HG03469 (cell line): ENCODE data around the gene SEC23A.
"Not testable (repeated sequence)": the region's sequence is repeated elsewhere in the genome, so short reads cannot be mapped to it uniquely, and the experiment has no call there.

Experiments used
- ATAC-seq: cut with Tn5 transposase; IDR thresholded peaks from one replicate; pipeline ENCODE4 v1.9.1; 2021; ENCODE audit warnings: mild to moderate bottlenecking, moderate library complexity, moderate number of reproducible peaks; ENCODE audit not compliant: unreplicated experiment

SEC23A gene

DNA sequence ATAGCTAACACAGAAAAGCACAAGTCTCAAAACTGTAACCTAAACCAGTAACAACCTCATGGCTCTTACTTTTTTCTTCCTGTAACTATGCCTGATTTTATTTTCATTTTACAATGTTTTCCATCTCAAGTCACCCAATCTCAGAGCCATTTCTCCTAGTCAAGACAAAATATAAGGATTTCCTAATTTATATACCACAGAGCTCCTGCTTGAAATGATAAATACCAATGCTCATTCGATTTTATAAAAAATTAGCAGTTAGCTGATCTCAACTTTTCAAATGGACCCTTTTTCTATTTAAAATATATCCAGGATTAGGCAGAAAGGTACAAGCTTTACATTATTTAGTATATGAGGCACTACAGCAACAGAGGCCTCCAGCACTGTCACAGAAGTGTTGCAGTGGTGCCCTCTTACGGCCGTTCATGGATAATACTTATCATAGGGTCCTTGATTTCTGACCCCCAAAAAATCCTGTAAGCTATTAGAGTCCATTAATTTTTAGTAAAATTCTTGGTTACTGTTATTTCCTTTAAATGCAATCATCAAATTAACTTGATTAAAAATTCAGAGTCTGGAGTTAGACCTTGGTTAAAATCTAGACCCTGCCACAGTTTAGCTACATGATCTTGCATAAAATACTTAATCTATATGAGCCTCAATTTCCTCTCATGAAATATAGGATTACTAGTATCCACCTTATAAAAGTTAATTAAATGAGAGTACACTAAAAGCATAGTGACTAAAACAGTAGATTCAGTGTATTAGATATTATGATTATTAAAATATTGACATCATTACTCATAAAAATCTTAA is 68.3 kb downstream of the SEC23A start:
- ATAC-seq: no peak

DNA sequence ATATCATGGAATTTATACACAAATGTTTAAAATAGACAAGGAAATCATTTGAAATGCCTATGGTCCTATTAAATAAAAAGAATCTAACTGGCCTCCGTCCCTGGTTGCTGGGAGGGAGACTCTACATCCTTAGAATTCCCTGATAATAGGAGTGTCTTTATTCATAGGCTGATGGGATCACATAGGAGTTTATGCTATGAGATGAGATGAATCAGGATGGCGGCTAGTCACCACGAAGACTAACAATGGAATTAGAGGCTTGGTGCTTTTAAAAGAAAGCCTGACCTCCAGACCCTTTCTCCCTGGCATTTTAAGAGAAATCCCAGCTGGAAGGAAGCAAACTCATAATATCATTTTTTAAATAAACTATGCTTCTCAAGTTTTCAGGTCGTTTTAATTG is 69.7 kb downstream of the SEC23A start:
- ATAC-seq: no peak

DNA sequence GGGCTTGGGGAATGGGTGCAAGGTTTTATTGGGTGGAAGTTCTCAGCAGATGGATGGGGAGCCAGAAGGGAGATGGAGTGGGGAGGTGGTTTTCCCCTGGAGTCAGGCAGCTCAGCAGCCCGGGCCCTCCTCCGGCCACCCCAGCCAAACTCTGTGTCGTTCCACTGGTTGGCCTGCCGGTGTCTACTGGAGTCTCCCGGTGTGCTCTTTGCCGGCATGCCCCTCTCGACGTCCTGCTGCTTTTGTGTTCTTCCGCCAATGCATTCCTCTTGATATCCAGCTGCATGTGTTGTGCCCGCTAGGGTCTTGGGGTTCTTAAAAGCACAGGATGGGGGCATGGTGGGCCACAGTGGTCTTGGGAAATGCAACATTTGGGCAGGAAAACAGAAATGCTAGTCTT is 72.8 kb downstream of the SEC23A start:
- no peak for ATAC-seq

DNA sequence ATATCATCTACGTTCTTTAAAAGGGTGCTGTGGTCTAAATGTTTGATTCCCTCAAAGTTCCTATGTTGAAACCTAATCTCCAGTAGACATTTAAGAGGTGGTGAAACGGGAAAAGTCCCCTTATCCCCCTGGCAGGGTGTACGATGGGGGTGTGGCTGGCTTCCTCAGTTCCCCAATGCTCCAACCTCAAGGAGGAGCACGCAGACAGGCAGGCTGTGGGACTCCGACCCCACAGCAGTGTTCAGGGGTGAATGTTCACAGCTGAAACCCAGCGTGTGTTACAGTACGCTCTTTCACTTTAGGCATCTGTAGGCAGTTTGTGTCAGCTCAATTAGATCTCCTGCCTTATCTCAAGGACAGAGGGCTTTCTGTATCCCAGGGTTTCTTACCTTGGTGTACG is 73.2 kb downstream of the SEC23A start:
- no peak for ATAC-seq

DNA sequence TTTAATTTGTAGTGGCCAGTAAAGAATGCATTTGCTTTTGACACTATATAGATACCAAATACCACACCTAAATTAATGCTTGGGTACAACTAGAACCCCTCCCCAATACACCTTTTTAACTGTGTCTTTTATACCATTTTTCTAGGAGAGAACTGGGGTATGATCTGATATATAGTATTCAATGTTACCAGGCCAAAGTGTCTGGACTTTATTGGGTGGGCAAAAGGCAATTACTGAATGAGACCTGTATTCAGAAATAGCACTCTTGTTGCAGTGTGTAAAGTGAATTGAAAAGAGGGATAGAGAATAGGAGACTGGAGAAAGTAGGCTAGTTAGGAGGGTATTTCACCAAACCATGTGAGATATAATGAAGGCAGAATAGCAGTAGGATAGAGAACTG is 74.4 kb downstream of the SEC23A start:
- no peak for ATAC-seq

DNA sequence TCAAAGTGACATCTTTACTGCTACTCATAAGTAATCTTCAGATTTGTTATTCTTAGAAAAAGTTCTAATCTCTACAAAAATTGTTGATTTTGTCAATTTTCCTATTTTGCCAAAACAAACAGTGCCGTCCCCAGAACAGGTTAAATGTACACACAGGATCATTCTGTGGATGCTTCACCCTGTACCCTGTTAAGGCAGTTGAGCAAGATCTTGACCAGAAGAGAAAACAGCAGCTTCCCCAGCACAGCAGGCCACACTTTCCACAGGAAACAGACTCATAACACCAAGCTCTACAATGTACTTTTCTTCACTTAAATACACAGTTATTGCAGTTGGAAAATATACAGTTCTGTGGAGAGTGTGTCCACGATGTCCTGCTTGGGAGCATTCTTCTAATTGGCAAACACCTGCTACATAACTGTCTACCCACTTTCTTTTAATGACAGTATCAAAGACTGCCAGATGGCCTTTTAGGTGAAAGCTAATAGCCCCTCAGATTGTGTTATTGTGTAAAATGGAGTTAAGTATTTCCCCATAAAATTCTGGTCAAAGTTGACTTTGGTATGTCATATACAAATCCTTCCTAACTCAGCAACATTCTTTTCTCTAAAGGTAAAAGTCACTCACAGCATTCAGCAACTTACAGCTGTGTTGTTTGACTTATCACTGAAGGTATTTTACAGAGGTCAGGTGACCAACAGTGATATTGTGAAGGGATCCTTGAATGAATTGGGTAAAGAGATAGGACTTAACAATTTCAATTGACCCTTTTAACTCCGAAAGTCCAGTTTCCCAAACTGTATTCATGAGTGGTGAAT is 77.0 kb downstream of the SEC23A start:
- ATAC-seq: no peak

DNA sequence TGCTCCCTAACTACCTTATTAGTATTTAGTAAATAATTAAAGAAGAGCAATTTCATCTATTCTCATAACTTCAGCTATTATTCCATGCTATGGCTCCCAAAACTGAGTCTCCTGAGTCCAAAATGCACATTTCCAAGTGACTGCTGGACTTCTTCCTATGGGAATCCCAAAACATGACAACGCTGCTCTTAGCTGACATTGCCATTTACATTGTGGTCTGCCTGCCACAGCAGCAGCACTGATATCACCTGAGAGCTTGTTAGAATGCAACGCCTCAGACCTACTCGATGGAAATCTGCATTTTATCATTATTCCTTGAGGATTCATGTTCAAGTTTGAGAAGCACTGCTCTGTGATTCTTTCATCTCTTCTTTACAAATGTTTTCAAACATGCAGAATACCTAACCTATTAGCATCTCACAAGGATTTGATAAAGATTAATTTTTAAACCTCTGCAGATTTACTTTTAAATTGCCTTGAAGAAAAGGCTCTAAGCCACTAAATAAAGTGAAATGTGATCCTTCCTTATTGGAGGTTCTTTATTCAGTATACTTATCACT is 77.7 kb downstream of the SEC23A start:
- ATAC-seq: no peak

DNA sequence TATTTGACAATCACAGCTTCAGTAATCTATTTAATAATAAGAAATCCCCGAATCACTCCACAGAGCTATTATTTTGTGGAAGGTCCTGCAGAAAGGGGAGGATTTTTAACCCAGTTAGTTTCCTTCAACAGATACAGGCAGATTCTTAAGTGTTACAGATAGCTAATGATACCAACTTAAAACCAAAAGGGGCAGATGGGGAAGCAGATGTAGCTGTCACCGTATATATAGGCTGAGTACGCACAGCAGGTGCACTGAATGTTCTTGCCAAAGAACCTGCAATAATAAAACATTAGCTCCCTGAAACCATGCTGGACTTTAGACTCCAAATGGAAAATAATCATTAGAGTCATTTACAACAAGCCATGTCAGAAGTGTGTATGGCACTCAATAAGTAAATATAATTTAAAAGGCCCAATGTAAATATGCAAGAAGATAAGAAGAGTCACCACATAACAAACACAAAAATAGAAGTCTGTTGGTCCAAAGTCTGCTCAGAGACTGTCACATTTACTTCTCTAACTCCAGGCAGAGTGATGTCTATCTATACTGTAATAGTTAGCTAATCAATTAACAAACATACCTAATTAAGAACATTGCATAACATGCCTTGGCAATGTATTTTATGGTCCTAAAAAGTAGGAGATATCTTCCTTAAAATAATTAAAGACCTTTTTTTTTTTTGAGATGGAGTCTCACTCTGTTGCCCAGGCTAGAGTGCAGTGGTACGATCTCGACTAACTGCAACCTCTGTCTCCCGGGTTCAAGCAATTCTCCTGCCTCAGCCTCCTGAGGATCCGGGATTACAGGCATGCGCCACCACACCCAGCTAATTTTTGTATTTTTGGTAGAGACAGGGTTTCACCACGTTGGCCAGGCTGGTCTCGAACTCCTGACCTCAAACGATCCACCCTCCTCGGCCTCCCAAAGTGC is 78.8 kb downstream of the SEC23A start:
- ATAC-seq: no peak

DNA sequence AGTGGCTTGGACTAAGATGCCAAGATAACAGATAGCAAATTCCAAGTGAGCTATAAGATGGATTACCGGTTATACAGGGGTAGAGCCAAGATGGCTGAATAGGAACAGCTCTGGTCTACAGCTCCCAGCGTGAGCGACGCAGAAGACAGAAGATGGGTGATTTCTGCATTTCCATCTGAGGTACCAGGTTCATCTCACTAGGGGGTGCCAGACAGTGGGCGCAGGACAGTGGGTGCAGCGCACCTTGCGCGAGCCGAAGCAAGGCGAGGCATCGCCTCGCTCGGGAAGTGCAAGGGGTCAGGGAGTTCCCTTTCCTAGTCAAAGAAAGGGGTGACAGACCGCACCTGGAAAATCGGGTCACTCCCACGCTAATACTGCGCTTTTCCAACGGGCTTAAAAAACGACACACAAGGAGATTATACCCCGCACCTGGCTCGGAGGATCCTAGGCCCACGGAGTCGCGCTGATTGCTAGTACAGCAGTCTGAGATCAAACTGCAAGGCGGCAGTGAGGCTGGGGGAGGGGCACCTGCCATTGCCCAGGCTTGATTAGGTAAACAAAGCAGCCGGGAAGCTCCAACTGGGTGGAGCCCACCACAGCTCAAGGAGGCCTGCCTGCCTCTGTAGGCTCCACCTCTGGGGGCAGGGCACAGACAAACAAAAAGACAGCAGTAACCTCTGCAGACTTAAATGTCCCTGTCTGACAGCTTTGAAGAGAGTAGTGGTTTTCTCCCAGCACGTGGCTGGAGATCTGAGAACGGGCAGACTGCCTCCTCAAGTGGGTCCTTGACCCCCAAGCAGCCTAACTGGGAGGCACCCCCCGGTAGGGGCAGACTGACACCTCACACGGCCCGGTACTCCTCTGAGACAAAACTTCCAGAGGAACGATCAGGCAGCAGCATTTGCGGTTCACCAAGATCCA is 85.7 kb downstream of the SEC23A start:
- ATAC-seq: not testable (repeated sequence)

DNA sequence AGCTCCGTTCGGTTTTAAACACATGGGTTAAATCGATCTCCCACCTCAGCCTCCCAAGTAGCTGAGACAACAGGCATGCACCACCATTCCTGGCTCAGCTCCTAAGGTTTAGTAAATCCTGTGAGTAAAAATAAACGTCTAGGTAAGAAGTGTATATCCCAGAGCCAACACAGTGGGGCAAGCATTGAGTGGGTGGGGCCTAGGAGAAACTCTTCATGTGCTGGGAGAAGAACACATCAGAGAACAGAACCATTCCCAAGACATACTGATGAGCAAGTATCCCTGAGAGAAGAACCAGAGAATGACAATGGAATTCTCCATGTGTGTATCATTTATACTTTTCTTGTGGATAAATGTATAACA is 86.3 kb downstream of the SEC23A start:
- no peak for ATAC-seq

DNA sequence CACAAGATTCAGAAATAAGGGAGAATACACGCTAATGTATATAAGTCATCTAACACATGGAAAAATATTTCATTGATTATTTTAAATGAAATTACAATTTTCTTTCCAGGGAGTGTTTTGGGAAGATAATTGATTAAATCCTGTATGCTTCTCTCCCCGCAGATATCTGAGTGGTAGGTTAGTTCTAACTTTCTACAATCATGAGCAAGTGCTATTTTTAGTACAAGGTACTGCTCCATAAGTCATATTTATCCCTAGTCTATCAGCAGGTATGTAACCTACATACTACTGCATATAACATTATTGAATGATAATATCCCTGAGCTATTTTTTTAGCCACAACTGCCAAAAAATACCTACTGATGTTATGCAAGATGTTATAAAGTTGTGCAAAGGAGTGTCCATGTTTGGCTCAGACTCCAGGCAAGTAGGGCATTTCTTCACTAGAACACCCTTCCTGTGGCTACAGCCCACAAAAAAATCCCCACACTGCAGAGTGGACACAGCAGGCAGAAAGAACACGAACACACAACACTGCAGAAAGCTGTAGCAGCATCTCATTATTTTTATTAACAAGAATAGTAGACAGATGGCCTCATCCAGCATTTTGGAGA is 87.0 kb downstream of the SEC23A start:
- ATAC-seq: no peak

DNA sequence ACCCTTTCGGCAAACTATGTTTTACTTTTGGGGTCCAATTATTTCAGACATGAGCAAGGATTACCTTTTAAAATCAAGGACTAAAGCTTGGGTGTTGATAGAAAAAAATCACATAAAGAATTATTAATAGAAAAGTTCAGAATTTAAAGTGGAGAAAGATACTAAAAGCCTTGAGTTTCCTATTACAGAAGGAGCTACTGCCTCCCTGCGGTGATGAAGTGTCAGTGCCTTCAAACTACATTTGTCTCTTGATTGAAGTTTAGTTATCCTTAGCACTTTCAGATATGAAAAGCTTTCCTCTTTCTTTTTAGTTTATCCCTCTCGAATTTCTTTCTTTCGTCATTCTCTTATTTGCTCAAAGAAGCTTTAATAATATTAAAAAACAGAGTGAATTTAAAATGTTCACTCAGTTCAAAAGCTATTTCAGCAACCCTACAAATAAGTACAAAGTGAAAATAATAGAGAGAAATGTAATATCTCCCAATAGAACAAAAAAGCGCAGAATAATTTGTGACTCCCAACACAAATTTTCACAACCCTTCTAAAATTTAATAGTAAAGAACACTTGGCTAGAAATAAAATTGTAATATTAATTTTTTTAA is 87.6 kb downstream of the SEC23A start:
- peak; percentile 73 for ATAC-seq

DNA sequence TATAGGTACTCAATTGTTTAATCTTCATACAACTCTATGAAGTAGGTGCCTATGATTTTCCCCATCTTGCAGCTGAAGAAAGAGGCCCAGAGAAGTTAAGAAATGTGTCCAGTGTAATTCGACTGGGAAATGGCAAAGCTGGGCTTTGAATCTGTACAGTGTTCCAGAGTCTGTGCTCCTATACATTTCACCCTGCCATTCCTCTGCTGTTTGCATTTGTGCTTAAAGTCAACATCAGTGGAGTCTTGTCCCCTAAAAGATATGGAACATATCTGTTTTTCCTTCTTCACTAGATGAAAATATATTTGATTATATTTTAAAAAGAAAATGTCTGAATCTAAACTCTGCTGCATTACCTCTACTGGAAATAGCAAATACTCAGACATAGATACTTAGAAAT is 88.6 kb downstream of the SEC23A start:
- no peak for ATAC-seq

DNA sequence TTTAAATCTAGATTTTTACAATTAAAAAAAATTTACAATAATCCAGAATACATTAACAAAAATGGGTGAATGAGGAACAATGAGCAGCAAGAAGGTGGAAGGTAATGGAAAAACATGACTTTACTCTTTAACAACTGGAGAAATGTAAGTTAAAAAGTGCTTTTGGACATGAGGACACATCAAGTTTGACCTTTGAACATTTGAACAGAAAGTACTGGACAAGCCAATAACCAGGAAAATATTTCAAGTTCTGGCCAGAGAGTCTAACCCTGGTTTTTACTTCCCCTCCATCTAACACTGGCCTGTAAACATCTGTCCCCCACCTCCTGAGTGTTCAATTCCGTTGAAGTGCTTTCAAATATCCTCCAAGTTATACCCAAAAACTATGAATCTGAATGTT is 94.1 kb downstream of the SEC23A start:
- not testable (repeated sequence) for ATAC-seq

DNA sequence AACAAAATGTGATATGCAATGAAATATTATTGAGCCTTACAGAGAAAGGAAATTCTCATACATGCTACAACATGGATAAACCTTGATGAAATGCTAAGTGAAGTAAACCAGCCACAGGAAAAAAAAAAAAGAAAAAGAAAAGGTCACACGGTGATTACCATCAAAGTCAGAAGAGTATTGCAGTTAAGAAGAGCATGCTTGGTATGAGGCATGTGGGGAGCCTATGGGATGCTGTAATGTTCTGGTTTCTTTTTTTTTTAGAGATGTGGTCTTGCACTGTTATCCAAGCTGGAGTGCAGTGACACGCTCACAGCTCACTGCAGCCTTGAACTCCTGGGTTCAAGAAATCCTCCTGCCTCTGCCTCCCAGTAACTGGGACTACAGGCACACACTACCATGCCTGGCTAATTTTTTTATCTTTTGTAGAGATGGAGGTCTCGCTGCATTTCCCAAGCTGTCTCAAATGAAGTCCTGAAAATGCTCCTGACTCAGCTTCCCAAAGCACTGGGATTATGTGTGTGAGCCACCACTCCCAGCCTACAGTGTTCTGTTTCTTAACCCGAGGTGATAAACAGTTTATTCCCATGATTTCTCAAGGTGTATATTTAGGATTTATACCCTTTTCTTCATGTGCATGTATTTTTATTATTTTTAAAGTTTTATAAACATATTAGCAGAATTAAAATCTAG is 96.2 kb downstream of the SEC23A start:
- ATAC-seq: no peak

DNA sequence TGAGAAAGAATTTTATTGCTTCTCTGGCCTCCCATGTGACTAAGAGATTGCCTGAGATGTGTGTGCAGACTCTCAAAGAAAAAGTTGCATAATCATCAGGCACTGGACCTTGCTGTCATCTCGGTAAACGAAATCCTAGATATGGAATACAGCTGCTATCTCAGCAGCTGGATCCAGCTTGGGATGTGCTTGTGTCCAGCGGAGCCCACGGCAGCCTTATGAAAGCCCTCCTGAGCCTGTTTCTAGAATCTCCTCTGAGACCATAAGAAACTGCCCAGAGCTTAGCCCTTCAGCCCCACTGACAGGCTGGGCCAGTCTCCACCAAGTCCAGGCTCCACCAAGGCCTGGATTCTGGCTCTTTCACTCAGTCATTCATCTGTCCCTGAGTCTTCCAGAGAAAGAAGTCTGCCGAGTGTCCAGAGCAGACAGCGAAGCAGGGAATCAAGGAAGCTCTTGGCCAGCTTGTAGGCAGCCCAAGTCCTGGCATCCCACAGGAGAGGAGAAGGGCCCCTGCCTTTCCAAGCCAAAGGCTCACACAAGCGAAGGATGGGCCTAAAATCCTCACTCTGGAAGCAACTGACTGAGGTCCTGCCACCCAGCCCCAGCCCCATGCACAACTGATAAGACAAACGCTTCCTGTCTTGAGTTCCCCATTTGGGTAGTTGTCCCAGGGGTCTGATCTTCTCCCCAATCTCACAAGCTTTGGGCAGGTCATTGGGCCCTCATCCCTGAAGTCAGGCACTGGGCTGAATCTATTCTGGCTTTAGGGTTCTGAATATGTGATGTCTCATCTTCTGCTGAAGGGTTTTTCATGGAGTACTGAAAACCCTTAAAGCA is 97.8 kb downstream of the SEC23A start:
- ATAC-seq: no peak

DNA sequence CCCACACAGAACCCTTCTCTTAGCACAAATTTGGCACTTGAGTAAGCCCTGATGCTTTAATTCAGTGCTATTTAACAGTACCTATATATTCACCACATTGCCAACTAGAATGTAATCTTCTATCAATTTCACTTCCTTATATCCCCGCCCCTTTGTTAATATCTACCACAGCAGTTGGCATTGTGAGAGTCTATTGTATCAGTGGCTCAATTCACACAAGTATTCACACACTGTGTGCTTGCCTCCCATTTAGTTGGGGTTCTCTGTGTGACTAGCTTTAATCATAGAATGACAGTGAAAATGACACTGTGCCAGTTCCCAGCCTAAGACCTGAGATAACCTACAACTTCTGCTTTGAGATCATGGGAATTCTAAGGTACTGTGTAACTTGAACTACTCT is 103.1 kb downstream of the SEC23A start:
- no peak for ATAC-seq

DNA sequence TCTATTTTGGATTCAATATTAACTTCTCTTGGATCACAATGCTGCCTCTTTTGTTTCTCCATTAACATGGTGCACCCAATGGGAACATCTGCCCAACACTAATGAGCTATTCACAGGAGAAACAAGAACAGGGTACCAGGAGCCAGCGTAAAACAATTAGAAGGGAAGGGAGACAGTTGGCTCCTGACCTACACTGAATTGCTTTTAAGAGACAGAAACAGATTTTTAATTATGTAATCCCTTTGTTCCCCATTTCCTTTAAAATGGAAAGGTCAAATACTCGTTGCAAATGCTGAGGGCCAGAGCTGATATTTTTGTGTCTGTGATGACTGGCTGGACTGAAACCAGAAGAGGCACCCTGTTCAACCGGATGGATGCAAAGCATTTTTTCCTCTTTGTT is 108.3 kb downstream of the SEC23A start:
- ATAC-seq: no peak
